Esophagus muscularis mucosa (tissue), 4 donors: Measurements from ENCODE around the gene ATF6.

Experiments used
- CTCF ChIP-seq, 3 experiments: fragments of 200-600 bp in 2 of 3; fragments of 450-650 bp in 1 of 3; sonication (generic) in 2 of 3; IDR thresholded peaks; one replicate each; pipeline ENCODE4 v1.5.1; 2017 to 2019; ENCODE audit warnings: antibody characterized with exemption in 3 of 3, mild to moderate bottlenecking in 2 of 3, moderate library complexity in 1 of 3
- EP300 ChIP-seq: sonication (generic); formaldehyde crosslinking; IDR thresholded peaks from one replicate; pipeline ENCODE4 v1.6.1; 2017; ENCODE audit warnings: antibody characterized with exemption
- POLR2A ChIP-seq: fragments of 450-650 bp; IDR thresholded peaks from one replicate; pipeline ENCODE4 v1.6.1; 2017; ENCODE audit warnings: antibody characterized with exemption, moderate library complexity, mild to moderate bottlenecking, low read depth
- POLR2AphosphoS5 ChIP-seq, 2 donors: sonication (generic); formaldehyde crosslinking; IDR thresholded peaks; one replicate each; pipeline ENCODE4 v1.6.1; 2017; ENCODE audit warnings: antibody characterized with exemption in 2 of 2

- TF ChIP-seq POLR2A (no peak), CTCF (IDR thresholded peaks at IDR 0.05) (no peak), EP300 (no peak), POLR2AphosphoS5 (IDR thresholded peaks at IDR 0.05) (no peak)
Measured at GRCh38 chr1:161849518-161849917, 83.4 kb downstream of the ATF6 start.
